ENCODE measurements around the gene KHDRBS1.
"Not testable (repeated sequence)": the region's sequence is repeated elsewhere in the genome, so short reads cannot be mapped to it uniquely, and the experiment has no call there.

The KHDRBS1 gene

GRCh38 chr1:32063261-32063681 is 49.6 kb downstream of the KHDRBS1 start:
- no peak for DNase-seq (ENCODE audit: low read depth in 3 of 3)

GRCh38 chr1:32065613-32066488 is 52.2 kb downstream of the KHDRBS1 start:
- not testable (repeated sequence) for DNase-seq (ENCODE audit: low read depth in 3 of 3)

- DNase-seq (ENCODE audit: low read depth in 3 of 3): no peak
These were observed 52.8 kb downstream of the KHDRBS1 start for GRCh38 chr1:32066489-32066873.

- no peak for DNase-seq (ENCODE audit: low read depth in 3 of 3)
These were observed 55.4 kb downstream of the KHDRBS1 start for GRCh38 chr1:32068957-32069588.

DNA sequence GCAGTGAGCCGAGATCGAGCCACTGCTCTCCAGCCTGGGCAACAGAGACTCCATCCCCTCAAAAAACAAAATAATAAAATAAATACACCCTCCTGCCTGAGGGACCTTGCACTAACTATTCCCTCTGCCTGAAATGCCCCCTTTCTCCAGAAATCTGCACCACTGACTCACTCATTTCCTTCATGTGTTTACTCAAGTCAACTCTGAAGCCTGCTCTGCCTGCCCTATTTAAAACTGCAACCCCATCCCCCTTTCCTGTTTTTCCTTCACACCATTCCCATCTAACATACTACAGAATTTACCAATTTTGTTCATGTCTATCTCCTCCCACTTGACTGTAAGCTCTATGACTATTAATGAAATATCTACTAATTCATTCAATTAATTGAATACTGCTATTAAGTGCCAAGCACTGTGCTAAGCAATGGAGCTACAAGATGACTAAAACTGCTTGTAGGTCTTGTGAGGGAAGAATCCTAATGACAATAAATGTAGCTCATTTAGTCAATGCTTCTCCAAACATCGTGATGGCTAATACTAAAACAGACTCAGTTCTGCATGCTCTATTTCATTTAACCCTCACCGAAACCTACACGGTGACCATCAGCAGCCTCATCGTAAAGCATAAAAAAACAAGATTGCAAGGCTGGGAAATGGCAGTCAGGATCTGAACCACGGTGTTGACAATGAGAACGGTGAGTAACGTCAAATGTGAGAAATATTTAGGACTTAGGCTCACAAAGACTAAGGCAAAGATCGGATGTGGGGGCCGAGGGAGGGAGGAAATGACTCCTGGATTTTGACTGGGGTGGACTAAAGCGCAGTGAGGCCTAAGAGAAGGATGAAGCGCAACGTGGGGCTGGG is 58.3 kb downstream of the KHDRBS1 start:
- DNase-seq (ENCODE audit: low read depth in 3 of 3): no peak

GRCh38 chr1:32072622-32073298 is 59.1 kb downstream of the KHDRBS1 start, which contains the start of gene TMEM39B:
TMEM39B (plus strand) TSS chr1:32072939; CDS start chr1:32073048, 109 bp downstream.
- DNase-seq (ENCODE audit: low read depth in 3 of 3): peak; percentile 83 to 92 (median 85)

DNA sequence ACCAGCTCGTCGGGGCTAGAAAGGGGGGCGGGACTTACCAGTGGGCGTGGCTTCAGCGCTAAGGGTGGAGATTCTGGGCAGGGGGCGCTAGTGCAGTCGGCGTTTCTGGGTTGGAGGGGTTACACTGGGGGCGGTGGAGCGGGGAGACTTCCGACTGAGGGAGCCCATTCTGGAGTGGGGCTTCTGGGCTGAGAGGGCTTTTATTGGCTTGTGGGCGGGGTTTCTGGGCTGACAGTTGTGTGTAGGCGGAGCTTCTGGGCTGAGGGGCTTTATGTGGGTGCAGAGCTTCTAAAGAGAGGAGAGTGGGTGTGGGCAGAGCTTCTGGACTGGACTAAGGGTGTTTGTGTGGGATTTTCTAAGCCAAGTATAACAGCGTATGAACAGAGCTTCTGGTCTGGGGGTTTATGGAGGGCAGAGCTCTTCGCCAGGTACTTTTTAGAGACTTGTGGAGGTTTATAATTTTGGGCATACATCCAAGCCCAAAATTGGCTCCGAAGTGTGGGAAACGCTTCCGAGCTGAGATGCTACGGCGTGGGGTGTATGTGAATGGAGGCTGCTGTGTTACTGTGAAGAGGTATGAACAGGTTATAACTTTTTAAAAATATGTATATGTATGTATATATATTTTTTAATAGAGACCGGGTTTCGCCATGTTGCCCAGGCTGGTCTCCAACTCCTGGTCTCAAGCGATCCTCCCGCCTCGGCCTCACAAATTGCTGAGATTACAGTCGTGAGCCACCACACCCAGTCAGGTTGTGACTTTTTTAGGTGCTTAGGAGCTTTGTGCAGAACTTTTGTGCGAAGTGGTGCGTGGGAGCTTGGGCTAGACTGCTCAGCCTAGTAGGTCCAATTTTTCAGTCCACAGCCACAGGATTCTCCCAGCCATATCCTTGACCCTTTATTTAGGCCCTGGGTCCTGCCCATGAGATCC is 59.9 kb downstream of the KHDRBS1 start:
- DNase-seq (ENCODE audit: low read depth in 3 of 3): no peak

- DNase-seq (ENCODE audit: low read depth in 3 of 3): no peak
These were observed 61.2 kb downstream of the KHDRBS1 start for GRCh38 chr1:32074841-32075240.

DNA sequence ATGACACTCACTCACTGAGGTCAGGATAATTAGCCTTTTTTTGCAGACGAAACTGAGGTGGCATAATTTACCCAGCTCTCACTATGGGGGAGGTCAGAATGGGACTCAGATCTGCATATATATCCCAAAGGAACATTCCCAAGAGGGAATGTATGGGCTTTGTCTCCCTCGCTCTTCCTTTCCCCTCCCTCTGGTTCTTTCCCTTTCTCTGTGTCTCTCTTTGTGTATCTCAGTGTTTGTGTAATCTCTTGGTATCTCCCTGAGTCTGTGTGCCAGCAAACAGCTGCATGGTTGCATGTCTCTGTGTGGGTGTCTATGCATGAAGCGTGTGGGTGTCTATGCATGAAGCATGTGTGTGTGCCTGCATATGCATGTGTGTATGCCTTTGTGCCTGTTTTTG is 63.8 kb downstream of the KHDRBS1 start:
- no peak for DNase-seq (ENCODE audit: low read depth in 3 of 3)

DNA sequence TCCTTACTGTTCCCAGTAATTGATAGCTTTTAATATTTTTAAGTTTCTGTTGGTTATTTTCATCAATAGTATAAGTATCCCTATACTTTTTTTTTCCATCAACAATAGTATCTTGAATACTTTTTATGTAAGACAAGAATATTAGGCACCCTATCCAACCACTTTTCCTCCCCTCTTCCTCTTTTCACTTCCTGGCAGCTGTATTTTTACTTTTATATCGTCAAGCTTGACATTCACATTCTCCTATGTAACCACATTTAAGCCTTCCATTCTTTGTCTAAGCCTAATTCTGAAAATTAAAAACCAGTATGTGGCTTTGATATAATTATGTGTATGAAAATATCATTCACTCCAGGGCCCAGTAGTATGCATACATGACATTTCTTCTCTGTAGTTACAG is 68.4 kb downstream of the KHDRBS1 start:
- no peak for DNase-seq (ENCODE audit: low read depth in 3 of 3)

DNA sequence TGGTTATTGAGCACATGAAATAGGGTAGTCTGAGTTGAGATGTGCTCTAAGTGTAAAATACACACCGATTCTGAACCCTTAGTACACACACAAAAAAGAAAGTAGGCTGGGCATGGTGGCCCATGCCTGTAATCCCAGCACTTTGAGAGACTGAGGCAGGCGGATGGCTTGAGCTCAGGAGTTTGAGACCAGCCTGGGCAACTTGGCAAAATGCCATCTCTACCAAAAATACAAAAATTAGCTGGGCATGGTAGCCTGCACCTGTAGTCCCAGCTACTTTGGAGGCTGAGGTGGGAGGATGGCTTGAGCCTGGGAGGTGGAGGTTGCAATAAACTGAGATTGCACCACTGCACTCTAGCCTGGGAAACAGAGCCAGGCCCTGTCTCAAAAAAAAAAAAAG is 72.7 kb downstream of the KHDRBS1 start:
- DNase-seq (ENCODE audit: low read depth in 3 of 3): not testable (repeated sequence)

GRCh38 chr1:32091176-32091575 is 77.5 kb downstream of the KHDRBS1 start:
- DNase-seq (ENCODE audit: low read depth in 3 of 3): no peak

GRCh38 chr1:32091591-32091990 is 77.9 kb downstream of the KHDRBS1 start:
- DNase-seq (ENCODE audit: low read depth in 3 of 3): no peak
